Superior temporal gyrus (tissue), 1 donor: ENCODE measurements around the gene NDUFB11.
"Not testable (repeated sequence)": the region's sequence is repeated elsewhere in the genome, so short reads cannot be mapped to it uniquely, and the experiment has no call there.

Experiments
- DNase-seq: peaks from one replicate; pipeline ENCODE4 v3.0.0-alpha.2; 2016; ENCODE audit errors: extremely low spot score

NDUFB11 gene

DNA sequence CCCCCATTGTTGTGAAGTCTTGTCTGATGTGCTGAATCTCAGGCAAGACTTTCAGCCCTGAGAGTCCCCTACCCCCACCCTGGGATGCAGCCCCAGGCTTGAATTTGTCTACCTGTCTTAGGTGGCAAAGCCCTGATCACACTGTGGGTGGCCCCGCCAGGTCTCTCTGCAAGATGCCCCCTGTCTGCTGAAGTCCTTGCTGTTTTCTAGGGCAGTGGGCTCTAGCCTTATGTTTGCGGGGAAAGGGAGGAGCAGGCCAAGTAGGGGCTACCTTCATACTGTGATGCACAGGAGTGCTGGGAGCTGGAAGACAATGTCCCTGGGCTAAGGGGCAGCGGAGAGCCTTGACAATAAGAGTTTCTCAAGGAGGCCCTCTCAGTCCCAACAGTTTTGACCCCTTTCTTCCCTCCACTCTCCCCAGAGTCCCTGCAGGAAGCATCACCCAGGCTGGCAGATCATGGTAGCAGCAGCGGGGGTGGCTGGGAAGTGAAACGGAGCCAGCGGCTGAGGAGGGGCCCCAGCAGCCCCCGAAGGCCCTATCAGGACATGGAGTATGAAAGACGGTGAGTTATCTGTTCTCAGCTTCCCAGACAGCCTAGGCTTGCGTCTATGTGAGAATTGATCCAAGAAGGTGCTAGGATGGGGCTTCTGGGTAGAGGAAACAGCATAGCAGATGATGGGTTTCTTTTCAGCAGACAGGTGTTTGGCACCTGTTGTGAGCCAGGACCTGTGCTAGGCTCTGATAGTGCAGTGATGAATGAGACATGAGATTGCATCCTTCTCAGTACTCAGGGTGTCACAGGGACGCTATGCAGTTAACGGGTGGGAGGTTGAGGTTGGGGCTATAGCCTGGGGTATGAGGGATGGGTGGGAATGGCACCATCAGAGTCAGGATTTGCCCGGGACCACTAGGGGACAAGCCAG lies 2.7 kb upstream of the NDUFB11 start:
- DNase-seq: no peak

DNA sequence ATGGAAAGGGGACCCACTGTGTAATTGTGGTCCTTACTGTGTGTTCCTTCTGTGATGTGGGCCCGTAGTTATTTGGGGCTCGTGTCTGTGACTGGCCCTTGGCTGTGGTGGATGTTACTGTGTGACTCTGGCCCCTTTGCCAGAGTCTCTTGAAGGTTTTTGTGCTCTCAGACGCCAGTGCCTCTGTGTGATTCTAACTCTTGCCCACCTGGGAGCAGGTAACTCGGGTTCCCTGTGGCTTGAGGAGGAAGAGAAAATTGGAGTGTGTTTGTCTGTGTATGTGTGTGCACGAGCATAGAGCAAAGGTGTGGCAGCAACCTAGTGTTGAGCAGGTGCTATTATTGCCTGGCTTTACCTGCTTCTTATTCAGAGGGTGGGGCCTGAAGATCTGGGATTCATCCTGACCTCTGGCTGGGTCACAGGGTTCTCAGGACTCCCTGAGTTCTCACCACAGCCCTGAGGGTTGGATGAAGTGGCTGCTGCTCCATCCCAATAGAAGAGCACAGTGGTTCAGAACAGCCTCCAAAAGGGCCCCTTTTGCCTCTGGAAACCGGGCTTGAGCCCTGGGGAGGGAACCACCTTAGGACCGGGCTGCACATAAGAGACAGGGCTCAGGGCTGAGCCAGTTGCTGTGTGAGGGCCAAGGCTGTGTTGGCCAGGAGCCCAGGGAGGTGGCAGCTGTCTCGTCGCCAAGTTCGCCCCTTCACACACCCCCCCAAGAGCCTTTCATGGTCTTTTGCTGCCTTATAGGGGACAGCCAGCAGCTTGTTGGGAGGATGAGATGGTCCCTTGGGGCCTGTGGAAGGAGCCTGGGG lies 1.8 kb upstream of the NDUFB11 start:
- DNase-seq: no peak

DNA sequence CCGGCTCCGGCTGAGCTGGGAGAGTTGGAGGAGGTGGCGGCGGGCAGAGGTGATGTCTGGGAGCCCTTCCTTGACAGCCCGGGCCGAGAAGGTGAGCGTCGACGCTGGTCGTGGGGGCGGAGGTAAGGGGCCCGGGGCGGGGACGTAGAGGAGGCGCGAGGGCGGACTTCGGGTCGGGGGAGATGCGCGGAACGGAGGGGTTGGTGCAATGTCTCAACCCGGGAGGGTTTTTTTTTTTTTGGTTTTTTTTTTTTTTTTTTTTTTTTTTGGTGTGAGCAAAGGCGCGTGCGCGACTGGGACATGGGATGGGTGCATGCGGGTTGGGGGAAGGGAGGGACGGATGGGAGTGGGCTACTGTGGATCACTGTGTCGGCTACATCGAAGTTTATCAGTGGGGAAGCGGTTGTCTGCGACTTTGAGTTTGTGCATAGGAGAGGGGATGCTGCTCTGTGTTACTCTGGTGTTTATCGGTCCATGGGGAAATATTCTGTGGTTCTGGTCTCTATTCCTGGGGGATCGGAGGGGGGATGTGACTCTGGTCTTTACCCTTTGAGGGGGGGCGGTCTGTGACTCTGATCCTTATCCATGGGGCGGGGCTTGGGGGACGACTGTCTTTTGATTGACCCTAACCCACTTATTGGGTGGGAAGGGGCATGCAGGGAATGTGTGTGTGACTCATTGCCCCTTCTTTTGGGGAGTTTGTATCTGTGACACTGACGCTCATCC lies 1.1 kb upstream of the NDUFB11 start:
- no peak for DNase-seq

DNA sequence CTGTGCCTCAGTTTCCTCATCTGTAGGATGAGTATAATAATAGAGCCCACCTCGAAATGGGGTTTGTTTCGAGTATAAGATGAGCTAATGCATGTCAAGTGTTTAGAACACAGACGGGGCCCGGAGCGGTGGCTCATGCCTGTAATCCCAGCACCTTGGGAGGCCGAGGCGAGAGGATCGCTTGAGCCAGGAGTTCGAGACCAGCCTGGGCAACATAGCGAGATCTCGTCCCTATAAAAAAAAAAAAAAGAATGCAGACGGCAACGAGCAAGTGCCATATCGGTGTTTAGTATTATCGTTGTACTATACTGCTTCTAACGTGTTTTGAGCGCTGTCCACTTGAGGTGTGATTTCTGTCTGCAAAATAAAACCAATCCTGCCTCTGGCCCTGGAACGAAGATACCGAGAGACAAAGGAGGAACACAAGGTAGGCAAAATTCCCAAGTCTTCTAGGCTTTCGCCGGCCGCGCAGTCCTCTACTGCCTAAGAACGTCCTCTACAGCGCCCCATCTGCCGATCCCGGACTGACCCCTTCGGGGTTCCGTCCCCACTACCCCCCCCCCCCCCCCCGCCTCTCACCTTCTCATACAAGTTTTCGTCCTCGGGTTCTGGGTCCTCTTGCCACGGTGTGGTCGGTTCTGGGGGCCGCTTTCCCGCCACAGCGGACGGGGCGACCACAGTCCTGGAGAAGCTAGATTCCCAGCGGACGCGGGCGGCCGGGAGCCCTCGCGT lies 442 bp downstream of the NDUFB11 start:
- DNase-seq: peak; percentile 13

DNA sequence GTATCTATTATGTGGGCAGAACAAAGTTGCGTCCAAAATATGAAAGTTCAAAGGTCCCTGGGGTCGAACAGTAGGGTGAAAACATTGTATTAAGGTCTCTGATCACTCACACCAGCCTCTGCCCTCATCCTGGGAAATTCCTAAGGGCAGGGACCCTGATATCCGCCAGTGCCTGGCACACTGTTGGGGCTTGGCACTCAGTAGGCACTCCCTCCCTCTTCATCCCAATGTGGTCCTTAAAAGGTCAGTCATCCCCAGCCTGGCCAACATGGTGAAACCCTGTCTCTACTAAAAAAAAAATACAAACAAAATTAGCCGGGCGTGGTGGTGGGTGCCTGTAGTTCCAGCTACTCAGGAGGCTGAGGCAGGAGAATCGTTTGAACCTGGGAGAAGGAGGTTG lies 6.3 kb downstream of the NDUFB11 start:
- no peak for DNase-seq

DNA sequence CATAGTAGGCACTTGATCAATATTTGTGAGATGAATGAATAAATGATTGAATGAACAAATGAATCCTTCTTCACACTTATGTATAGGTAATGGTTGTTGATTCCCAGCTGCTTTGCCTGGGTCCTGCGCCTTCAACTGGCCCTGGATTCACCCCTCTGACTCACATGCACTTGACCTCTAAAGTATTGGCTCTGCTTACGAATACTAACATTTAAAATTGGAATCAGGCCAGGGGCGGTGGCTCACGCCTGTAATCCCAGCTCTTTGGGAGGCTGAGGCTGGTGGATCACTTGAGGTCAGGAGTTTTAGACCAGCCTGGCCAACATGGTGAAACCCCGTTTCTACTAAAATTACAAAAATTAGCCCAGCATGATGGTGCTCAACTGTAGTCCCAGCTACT lies 8.9 kb downstream of the NDUFB11 start:
- DNase-seq: not testable (repeated sequence)

DNA sequence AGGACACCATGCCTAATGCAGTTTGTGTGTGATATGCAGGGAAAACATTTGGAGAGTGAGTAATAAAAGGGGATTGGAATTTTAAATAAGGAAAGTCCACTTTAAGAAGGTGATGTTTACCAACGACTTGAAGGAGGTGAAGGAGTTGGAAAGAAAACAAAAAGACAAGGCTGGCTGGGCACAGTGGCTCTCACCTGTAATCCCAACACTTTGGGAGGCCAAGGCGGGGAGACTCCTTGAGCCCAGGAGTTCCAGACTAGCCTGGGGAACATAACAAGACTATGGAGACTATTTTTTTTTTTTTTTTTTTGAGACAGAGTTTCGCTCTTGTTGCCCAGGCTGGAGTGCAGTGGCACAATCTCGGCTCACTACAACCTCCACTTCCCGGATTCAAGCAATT lies 11.0 kb downstream of the NDUFB11 start:
- DNase-seq: no peak

DNA sequence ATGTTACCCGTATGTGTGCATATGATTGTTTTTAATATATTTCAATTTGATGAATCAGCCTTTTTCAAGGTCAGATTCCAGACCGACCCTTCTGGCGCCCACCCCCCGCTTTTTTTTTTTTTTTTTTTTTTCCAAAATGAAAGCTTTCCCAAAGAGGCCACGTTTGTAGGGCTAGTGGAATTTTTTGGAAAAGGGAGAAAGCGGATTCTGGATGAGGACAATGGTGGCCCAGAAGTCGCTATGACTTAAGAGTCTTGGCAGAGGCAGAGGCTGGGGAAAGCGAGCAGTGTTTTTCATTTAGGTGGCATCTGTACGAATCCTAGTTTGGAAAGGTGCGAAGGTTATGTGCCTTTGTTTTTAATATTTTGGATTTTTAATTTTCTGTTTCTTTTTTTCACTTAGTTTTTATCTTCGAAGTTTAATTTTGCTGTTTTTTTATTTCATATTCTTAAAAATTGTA lies 14.6 kb downstream of the NDUFB11 start:
- peak; percentile 18 for DNase-seq

DNA sequence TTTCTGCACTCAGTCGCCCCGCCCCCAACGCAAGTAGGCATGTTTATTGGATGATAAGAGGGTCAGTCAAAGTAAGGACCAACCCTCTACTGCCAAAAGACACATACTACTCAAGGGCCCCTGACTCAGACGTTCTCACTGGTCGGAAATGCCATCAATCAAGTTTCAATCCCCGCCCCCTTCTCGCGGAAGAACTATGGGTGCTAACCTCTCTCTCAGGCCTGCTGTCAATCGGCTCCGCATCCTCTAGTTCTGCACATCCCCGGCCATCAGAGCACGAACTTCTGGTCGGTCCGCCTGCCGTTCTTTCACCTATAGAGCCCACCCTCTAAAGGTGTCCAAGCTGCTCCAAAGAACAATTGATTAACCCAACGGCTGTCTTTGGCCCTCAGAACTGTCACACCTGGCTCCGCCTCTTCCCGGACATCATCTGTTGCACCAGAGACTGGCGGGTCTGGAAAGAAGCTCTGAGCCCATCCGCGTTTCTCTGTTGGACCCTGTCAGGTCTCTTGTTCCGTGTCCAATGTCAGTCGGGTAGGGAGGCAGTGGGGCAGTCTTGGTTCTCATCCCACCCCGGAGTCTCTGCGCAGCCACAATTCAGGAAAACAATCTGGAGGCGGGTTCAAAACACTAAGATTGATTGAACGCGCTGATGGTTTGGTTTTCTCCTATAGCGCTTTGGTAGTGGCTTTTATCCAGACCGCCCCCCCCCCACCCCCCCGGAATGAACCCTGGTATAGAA lies 15.2 kb downstream of the NDUFB11 start:
- peak; percentile 95 for DNase-seq

DNA sequence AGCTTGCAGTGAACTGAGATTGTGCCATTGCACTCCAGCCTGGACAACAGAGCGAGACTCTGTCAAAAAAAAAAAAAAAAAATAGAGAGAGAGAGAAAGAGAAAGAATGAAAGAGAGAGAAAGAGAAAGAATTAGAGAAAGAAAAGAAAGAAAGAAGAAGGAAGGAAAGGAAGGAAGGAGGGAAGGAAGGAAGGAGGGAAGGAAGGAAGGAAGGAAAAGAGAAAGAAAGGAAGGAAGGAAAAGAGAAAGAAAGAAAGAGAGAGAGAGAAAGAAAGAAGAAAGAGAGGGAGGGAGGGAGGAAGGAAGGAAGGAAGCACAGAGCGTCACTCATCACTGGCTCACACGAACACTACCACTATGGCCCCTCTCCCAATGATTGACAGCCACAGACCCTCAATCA lies 20.0 kb downstream of the NDUFB11 start:
- not testable (repeated sequence) for DNase-seq

DNA sequence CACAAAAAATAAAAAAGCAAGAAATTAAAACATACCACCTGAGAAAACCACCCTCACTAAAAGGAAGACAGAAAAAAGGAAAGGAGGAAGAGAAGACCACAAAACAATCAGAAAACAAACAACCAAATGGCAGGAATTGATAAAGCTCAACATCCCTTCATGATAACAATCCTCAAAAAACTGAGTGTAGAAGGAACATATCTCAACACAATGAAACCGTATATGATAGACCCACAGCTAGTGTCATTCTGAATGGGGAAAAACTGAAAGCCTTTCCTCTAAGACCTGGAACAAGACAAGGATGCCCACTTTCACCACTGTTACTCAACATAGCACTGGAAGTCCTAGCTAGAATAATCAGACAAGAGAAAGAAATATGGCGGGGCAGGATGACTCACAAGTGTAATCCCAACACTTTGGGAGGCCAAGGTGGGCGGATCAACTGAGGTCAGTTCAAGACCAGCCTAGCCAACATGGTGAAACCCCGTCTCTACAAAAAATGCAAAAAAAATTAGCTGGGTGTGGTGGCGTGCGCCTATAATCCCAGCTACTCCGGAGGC lies 27.9 kb downstream of the NDUFB11 start:
- not testable (repeated sequence) for DNase-seq

DNA sequence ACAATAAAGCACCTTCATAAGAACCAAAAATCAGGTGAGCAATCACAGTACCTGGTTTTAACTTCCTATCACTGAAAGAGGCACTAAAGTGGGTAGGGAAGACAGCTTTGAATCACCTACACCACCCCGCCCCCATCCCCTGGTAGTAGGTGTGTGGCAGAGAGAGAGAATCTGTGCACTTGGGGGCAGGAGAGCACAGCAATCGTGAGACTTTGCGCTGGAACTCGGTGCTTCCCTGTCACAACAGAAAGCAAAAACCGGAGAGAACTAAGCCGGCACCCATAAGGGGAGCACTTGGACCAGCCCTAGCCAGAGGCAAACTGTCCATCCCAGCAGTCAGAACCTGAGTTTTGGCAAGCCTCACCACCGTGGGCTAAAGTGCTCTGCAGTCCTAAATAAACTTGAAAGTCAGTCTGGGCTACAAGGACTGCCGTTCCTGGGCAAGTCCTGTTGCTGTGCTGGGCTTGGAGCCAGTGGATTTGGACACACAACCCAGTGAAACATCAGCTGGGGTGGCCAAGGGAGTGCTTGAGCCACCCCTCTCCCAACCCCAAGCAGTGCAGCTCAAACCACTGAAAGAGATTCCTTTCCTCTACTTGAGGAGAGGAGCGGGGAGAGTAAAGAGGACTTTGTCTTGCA lies 32.1 kb downstream of the NDUFB11 start:
- DNase-seq: no peak

DNA sequence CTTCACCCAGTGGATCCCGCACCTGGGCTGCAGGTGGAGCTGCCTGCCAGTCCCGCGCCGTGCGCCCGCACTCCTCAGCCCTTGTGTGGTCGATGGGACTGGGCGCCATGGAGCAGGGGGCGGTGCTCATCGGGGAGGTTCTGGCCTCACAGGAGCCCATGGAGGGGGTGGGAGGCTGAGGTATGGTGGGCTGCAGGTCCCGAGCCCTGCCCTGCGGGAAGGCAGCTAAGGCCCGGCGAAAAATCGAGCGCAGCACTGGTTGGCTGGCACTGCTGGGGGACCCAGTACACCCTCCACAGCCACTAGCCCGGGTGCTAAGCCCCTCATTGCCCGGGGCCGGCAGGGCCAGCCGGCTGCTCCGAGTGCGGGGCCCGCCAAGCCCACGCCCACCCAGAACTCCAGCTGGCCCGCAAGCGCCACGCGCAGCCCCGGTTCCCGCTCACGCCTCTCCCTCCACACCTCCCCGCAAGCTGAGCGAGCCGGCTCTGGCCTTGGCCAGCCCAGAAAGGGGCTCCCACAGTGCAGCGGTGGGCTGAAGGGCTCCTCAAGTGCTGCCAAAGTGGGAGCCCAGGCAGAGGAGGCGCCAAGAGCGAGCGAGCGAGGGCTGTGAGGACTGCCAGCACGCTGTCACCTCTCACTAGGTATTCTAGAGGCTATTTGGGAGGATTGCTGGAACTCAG lies 33.4 kb downstream of the NDUFB11 start:
- DNase-seq: not testable (repeated sequence)

DNA sequence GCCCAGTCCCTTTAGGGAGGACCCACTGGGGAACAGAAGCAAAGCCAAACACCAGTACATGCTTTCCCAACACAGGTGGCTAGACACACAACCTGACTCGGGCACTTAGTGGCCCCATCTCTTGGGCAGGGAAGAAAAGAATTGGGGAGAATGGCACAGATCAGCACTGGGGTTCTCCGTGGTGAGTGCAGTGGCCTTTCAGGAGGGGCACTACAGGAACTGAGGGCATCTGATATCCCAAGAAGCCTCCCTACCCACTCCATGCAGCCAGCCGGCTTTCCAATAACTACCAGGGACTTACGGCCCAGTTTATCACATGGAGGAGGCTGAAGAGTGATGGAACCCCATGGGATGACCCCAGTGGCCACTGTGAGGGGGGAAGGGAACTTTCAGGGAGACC lies 43.3 kb downstream of the NDUFB11 start:
- no peak for DNase-seq

DNA sequence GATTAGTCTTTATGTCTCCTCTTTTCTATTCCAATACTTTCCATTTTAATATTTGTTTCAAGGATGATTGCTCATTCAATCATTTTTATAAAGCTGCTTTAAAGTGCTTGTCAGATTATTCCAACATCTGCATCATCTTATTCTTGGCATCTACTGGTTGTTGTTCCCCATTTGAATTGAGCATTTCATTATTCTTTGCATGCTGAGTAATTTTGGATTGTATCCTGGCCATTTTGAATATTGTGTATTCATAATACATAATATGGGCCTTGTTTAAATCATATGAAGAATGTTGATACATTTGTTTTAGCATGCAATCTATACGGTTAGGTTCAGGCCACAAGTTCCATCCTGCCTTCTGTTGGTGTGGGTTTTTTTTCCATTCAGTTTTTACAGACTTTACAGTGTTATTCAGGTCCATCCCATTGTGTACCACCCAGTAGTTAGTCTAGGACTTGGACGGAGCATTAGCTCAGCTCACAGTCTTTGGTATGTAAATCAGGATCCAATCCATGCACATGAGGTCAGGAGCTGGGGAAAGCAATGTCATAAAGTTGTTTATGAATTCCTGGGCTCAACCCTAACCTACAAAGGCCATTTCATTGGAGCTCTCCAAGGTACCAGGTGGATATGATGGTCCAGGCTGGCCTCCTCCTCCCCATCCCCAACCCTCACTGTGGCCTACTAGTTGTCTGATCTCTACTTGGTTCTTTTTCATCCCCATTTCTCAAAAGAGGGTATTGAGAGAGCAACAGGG lies 46.0 kb downstream of the NDUFB11 start:
- no peak for DNase-seq

DNA sequence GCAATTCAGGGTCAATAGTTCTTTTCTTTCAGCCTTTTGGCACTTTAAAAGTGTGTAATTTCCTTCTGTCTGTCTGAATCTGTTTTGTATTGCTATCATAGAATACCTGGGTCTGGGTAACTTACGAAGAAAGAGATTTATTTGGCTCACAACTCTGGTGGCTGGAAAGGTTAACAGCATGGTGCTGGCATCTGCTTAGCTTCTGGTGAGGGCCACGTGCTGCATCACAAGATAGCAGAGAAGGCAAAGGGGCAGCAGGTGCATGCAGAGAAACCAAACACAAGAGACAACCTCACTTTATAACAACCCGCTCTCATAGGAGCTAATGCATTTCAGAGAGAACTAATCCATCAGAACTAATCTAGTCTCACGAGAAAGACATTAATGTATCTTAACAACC lies 47.5 kb downstream of the NDUFB11 start:
- DNase-seq: no peak

DNA sequence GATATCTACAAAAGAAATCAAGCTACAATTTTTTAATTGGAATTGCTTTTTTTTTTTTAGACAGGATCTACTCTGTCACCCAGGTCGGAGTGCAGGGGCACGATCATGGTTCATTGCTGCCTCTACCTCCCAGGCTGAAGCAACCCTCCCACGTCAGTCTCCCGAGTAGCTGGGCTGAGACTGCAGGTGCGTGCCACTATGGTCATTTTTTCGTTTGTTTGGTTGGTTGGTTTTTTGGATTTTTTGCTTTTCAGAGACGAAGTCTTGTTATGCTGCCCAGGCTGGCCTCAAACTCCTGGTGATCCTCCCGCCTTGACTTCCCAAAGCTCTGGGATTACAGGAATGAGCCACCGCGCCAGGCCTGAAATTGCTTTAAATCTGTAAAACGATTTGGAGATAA lies 50.6 kb downstream of the NDUFB11 start:
- no peak for DNase-seq

DNA sequence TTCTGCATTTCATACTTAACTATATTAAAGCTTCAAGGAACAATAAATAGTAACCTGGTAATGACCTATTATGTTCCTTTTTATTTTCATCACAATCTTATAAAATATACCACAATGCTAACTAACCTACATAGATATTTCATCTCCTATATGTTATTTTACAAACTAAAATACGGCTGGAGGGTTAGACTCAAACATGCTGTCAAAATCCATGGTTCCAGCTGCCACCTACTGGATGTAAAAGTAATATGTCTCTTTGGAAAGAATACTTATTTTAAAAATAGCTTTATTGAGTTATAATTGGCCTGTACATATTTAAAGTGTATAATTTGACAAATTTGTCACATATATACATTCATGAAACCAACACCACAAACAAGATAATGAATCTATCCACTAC lies 51.3 kb downstream of the NDUFB11 start:
- DNase-seq: peak; percentile 56
